ENCODE measurements around the gene RMC1.
"Not testable (repeated sequence)": the region's sequence is repeated elsewhere in the genome, so short reads cannot be mapped to it uniquely, and the experiment has no call there.

Gene RMC1

GRCh38 chr18:23531912-23532311 lies 28.6 kb downstream of the RMC1 start:
- DNase-seq (ENCODE audit: low read depth in 2 of 2), result no peak

DNA sequence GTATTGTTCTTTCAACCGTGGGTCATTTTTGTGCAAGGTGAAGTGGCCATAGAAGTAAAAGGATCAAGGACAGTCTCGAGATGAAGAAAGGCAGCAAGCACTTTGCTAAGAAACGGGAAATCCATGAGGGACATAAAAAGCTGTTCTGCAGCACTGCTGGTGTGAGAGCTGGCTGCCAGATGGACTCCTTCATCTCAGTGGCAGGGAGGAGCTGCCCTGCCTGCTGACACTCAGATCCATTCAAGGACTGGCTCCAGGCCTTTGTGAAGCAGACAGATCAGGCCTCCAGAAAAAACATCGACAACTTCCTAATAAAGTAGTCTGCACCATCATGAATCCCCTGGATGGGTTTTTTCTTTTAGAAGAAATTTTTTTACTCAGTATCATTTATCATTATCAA lies 29.5 kb downstream of the RMC1 start:
- no peak for DNase-seq (ENCODE audit: low read depth in 2 of 2)

DNA sequence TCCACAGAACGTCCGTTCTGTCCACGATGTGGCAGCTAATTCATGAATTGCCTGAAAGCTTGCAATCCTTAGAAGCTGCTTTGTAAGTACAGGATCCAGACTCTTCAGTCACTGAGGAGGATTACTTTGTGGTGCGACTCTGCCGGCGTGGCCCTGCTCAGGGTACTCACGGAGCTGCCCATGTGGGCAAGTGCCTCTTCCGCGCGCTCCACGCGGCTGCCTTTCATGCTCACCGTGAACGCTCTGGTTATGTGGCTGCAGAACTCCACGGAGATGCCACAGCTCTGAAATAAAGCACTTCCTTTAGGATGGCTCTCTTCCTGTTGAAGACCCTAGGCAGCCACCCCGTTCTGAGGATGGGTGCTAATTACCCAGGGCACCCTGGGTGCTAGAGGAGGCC lies 31.0 kb downstream of the RMC1 start:
- no peak for DNase-seq (ENCODE audit: low read depth in 2 of 2)

DNA sequence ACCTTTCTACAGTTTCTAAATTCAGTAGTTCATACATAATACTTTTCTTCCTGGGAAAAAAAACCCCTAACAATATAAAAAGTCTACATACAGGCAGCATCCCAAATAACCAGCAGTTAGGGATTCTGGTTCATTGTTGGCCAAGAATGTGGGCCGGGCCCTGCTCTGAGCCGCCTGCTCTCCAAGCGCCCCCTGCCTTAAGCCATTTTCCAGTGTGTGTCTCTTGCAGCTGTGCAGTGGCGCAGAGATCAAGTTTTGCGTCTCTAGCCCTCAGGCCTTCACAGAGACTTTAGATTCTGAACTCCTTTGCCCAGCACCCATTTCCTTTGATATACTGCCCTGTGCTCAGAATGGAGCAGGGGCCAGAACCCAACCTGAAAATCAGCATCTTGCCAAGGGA lies 32.9 kb downstream of the RMC1 start:
- DNase-seq (ENCODE audit: low read depth in 2 of 2), result no peak

DNA sequence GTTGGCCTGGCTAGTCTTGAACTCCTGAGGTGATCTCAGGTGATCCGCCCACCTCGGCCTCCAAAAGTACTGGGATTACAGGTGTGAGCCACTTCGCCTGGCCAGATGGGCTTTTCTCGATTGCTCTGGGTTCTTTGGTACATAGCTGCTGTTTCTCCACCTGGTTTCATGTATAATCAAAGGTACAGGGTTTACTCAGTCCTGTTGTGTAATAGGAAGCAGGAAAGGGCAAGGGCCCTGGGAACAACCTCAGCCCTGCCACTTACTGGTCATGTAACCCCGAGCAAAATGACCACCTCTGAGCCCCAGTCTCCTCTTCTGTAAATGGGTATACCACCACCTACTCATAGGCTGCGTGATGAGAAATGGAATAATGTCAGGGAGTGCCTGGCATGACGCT lies 34.0 kb downstream of the RMC1 start:
- no peak for DNase-seq (ENCODE audit: low read depth in 2 of 2)

DNA sequence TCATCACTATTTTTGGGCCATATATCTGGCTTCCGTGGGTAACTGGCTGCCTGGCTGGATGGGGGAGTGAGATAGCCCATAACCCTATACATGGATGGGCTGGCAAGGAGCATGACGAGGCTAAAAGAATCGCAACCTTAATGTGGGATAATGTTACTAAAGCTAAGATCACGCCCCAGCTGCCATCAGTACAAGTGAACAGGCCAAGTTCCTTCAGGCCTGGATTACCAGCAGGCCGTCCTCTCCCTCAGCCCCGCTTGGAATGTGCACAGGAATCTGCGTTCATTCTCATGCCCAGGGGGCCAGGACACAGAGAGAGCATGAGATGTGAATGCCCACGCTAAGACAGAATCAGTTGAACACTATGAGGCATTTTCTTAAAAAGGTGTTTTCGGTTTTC lies 34.7 kb downstream of the RMC1 start:
- DNase-seq (ENCODE audit: low read depth in 2 of 2), result no peak

GRCh38 chr18:23538870-23539269 lies 35.6 kb downstream of the RMC1 start:
- no peak for DNase-seq (ENCODE audit: low read depth in 2 of 2)

- DNase-seq (ENCODE audit: low read depth in 2 of 2), result no peak
These were observed 36.0 kb downstream of the RMC1 start for GRCh38 chr18:23539296-23539695.

DNA sequence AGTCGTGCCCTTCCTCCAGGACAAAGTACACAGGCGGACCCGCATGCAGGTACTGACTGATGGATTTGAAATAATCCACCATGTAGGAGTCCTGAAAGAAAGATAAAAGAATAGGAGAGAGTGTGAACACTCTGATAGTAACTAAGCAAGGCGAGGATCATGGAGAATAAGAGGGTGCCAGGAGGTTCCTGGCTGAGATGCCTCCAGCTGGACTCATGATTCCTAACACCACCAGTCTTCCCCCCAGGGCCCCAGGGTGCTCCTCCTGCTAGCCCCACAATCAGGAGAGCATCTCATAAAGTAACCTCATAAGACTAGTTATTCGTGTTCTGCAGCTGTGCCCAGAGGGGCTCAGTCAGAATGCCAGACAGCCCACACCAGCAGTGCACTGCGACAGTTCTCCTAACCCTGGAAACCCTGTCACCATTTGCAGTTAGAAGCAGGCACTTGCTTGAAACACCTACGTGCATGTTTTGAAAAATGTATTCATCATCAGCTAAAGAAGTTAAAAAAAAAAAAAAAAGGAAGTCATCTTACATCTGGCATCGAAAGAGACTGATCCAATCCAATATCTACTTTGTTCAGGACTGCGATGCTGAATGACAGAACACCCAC lies 36.7 kb downstream of the RMC1 start:
- DNase-seq (ENCODE audit: low read depth in 2 of 2), result no peak

GRCh38 chr18:23540867-23541266 lies 37.6 kb downstream of the RMC1 start:
- no peak for DNase-seq (ENCODE audit: low read depth in 2 of 2)

DNA sequence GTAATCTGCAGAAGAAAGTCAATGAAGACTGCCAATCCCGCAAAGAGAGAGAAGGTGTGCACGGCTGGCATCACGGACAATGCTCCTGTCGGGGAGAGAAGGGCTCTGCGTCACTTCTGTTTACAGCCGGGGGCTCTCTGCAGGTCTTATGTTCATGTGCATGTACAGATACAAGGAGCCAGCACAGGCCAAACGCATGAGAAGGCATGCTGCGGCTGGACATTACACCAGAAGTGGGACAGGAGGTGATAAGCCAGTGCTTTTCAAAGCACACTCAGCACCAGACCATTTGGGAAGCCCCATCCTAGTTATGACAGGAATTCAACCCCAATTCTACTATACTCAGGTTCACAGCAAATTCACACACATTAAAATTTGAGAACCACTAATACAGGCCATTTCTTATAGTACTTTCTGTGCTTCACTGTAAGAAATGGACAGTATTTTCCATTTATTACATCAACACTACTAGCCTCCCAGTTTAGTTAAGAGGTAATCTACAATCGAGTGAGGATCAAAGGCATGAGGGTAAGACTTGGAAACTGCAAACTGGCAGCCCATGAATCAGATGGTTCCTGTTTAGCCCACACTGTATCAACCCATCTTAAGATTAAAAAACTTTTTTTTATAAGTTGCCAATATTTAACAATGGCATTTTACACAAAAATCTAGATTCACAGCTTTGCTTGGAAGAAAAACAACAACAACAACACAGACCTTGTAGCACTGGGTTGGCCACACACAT lies 38.2 kb downstream of the RMC1 start:
- DNase-seq (ENCODE audit: low read depth in 2 of 2), result no peak

GRCh38 chr18:23542461-23542860 lies 39.1 kb downstream of the RMC1 start:
- DNase-seq (ENCODE audit: low read depth in 2 of 2), result no peak

DNA sequence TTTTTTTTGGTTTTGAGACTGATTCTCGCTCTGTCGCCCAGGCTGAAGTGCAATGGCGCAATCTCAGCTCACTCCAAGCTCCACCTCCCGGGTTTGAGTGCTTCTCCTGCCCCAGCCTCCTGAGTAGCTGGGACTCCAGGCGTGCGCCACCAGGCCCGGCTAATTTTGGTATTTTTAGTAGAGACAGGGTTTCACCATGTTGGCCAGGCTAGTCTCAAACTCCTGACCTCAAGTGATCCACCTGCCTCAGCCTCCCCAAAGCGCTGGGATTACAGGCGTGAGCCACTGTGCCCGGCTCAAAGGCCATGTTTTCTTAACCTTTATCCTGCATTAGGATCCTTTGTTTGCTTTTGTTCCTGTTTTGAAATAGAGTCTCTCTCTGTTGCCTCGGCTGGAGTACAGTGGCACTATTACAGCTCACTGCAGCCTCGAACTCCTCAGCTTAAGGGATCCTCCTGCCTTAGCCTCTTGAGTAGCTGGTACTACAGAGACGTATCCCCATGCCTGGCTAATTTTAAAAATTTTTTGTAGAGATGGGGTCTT lies 42.0 kb downstream of the RMC1 start:
- DNase-seq (ENCODE audit: low read depth in 2 of 2), result no peak

GRCh38 chr18:23547306-23547705 lies 44.0 kb downstream of the RMC1 start:
- no peak for DNase-seq (ENCODE audit: low read depth in 2 of 2)

DNA sequence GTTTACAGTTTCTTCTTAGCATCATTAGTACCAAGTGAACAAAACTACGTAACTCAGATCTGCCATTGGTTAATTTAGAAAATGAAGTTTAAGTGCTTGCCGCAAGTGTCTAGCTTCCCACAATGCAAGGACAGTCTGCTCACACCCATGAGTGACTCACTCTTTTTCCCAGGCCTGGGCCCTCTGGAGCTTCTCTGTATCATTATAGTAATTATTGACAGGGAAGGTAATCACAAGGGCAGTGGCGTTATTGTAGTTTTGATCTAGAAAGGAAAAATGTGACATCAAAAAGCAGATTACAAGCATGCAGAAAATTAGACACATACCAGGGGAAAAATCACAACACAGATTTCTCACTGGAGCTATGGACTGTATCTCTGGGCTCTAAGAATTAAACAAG lies 44.5 kb downstream of the RMC1 start:
- no peak for DNase-seq (ENCODE audit: low read depth in 2 of 2)

DNA sequence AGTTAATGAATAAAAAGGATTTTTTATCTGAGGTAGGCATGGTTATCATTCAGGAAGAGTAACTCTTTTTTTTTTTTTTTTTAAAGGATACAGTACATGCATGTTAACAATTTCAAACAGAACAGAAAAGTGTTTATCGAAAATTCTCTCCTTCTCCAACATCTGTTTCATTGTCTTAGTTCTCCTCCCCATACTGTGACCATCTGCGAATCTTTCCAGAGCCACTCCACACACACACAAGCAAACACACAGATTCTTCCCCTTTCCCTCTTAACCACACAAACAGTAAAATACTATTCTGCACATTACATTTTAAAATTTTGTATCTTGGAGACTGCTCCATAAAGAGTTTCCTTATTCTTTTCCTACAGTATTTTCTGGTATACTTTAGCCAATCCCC lies 45.0 kb downstream of the RMC1 start:
- no peak for DNase-seq (ENCODE audit: low read depth in 2 of 2)

GRCh38 chr18:23548719-23549118 lies 45.4 kb downstream of the RMC1 start:
- DNase-seq (ENCODE audit: low read depth in 2 of 2), result no peak

DNA sequence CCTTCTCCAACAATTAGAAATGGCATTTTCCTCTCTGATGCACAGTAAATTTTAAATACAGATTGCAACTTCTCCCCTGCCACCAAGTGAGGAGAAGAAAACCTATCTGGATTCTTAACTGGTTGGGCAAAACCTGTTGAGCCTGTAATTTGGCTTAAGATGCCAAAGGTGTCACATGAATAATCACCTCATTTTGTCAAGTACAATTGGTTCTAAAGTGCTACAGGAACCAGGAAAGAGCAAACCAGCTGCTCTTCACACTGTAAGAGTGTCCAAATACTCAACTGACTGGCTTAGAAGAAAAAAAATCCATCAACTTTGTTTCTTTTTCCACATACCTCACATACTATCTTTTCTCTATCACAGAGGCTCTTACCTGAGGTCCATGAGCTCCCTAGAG lies 47.6 kb downstream of the RMC1 start:
- no peak for DNase-seq (ENCODE audit: low read depth in 2 of 2)

DNA sequence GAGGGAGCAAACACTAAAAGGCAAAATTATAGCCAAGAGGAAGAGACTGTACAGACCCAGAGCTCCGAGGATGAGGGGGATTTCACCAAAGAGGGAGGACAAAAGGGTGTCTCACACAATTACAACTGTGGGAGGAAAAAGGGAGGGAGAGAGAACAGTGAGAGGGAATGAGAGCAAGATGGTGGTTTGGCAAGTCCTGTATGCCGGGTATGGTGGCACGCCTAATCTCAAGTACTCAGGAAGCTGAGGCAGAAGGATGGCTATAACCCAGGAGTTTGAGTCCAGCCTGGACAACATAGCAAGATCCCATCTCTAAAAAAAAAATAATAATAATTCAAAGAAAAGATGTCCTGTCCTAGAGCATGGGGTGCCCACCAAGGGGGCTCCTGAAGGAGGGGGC lies 48.7 kb downstream of the RMC1 start:
- no peak for DNase-seq (ENCODE audit: low read depth in 2 of 2)

- no peak for DNase-seq (ENCODE audit: low read depth in 2 of 2)
These were observed 49.2 kb downstream of the RMC1 start for GRCh38 chr18:23552505-23552904.

GRCh38 chr18:23553887-23554286 lies 50.6 kb downstream of the RMC1 start:
- no peak for DNase-seq (ENCODE audit: low read depth in 2 of 2)

DNA sequence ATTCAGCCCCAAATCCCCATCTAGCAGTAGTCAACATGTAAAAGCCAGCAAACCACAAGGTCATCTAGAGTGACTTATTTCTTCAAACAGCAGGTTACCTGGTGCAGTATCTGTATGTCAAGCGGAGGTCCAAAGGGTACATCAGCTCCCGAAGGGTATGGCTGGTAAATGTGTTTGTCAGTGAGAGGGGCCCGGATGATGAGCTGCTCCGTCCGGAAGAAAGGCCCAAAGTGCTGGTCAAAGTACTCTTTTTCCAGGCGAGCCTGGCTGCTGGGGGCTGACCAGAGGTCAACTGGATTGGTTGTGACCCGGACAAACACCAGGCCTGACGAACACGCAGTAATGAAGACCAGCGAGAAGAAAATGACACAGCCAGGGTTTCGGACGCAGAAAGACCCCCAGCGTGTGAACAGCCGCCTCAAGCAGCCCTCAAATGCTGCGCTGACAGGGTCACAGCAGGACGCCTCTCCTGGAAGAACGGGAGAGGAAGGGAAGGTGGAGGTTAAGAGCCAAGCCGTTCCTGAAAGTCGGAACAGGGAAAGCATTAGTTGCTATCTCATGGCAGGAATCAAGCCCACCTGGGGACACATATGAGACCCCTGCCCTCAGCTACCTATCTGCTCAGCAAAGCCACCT lies 53.0 kb downstream of the RMC1 start:
- DNase-seq (ENCODE audit: low read depth in 2 of 2), result no peak

GRCh38 chr18:23557511-23557910 lies 54.2 kb downstream of the RMC1 start:
- DNase-seq (ENCODE audit: low read depth in 2 of 2), result not testable (repeated sequence)

All from stimulated activated CD8-positive, alpha-beta memory T cell treated with anti-CD3 and anti-CD28 coated beads, Interleukin-2, amount 100 ng/mL, for 1 hour (primary cell).